ENCODE results near the gene TIMM50. TPM values are rescaled to one million over a fixed set of nuclear protein-coding genes. Genes with fewer than 3 reads are reported as not detected.

TIMM50 gene
- total RNA-seq, 1 donor from 2014 or later = 97.2 TPM

GRCh38 chr19:39497701-39497995 is 17.0 kb downstream of the TIMM50 start:
- Mint-ChIP-seq H3K27me3 (ENCODE audit: low read depth, unreplicated experiment) (peaks cover 42% of the 10 kb centered on the region), H3K9me3 (ENCODE audit: unreplicated experiment) (peaks cover 4% of the 10 kb centered on the region), H3K36me3 (ENCODE audit: low read depth, unreplicated experiment) (no peaks in the 10 kb centered on the region), H3K4me3 (ENCODE audit: unreplicated experiment) (no peak overlapping the region), H3K27ac (ENCODE audit: unreplicated experiment) (no peak overlapping the region), H3K4me1 (ENCODE audit: low read depth, unreplicated experiment) (peaks cover 5% of the 10 kb centered on the region)
- no peaks in the 10 kb centered on the region for H3K36me3 ChIP-seq (ENCODE audit: insufficient read depth, low read length)
- H3K4me2 ChIP-seq (ENCODE audit: low read length) = peak overlapping the region; percentile 79
- H3K4me1 ChIP-seq (ENCODE audit: insufficient read depth, low read length) = peaks cover 11% of the 10 kb centered on the region
- peak overlapping the region; percentile 30 for H3K4me3 ChIP-seq (ENCODE audit: insufficient read depth, low read depth, low read length)
- no peaks in the 10 kb centered on the region for H4K20me1 ChIP-seq (ENCODE audit: insufficient read depth, low read length)
- no peak for TF ChIP-seq EZH2 (IDR thresholded peaks at IDR 0.05; ENCODE audit: insufficient read depth, low read length)
- TF ChIP-seq, protein P1, sequence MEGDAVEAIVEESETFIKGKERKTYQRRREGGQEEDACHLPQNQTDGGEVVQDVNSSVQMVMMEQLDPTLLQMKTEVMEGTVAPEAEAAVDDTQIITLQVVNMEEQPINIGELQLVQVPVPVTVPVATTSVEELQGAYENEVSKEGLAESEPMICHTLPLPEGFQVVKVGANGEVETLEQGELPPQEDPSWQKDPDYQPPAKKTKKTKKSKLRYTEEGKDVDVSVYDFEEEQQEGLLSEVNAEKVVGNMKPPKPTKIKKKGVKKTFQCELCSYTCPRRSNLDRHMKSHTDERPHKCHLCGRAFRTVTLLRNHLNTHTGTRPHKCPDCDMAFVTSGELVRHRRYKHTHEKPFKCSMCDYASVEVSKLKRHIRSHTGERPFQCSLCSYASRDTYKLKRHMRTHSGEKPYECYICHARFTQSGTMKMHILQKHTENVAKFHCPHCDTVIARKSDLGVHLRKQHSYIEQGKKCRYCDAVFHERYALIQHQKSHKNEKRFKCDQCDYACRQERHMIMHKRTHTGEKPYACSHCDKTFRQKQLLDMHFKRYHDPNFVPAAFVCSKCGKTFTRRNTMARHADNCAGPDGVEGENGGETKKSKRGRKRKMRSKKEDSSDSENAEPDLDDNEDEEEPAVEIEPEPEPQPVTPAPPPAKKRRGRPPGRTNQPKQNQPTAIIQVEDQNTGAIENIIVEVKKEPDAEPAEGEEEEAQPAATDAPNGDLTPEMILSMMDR (IDR thresholded peaks at IDR 0.05; ENCODE audit: insufficient read depth, low read depth, low read length) = no peak
- H3K27me3 ChIP-seq (ENCODE audit: insufficient read depth, low read length) = peaks cover 31% of the 10 kb centered on the region
- no peak overlapping the region for H3K9ac ChIP-seq (ENCODE audit: low read length)
- H3K27ac ChIP-seq (ENCODE audit: low read depth, low read length) = no peak overlapping the region
- peak overlapping the region; percentile 41 for H2AFZ ChIP-seq (ENCODE audit: low read depth, low read length)
- FAIRE-seq = no peak
- H3K9me3 ChIP-seq (ENCODE audit: insufficient read depth, low read depth, low read length) = no peaks in the 10 kb centered on the region
- H3K79me2 ChIP-seq (ENCODE audit: insufficient read depth, low read length) = no peaks in the 10 kb centered on the region
- DNase-seq (ENCODE audit: low read depth) = no peak

DNA sequence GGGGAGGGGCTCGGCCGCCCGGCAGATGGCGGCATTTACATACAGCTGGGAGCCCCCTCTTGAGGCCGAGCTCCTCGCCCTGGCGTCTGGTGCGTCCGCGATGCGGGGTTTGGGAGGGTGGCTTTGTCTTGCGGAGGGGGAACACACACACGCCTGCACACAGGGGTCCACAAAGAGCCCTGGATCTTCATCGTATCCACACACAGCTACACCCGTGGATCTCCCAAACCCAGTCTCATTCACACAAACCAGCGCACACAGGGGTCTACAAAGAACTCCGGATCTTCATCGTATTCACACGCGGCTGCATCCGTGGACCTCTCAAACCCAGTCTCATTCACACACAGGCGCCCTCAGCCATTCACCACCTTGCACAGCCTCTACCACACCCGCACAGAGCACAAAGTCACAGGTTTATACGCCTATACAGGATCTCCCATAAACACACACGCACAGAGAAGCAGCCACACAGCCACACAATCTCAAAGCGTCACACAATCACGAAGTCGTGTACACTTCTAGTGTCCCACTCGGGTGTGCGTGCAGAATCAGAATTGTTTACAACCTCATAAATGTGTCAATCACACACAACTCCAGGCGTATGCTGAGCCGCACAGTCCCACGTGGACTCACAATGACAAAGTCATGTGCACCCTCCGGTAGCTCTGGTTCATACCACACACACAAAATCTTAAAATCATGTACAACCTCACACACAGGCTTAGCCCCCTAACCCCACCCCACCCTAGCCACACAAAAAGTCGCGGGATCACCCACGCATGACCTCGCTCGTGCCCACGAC is 17.6 kb downstream of the TIMM50 start:
- Histone ChIP-seq H3K27me3 (ENCODE audit: insufficient read depth, low read length) (peaks cover 31% of the 10 kb centered on the region), H3K4me1 (ENCODE audit: insufficient read depth, low read length) (peaks cover 11% of the 10 kb centered on the region), H3K9me3 (ENCODE audit: insufficient read depth, low read depth, low read length) (no peaks in the 10 kb centered on the region), H3K27ac (ENCODE audit: low read depth, low read length) (no peak overlapping the region), H3K9ac (ENCODE audit: low read length) (no peak overlapping the region), H4K20me1 (ENCODE audit: insufficient read depth, low read length) (no peaks in the 10 kb centered on the region), H2AFZ (ENCODE audit: low read depth, low read length) (peak overlapping the region; percentile 41), H3K4me2 (ENCODE audit: low read length) (peak overlapping the region; percentile 79), H3K36me3 (ENCODE audit: insufficient read depth, low read length) (no peaks in the 10 kb centered on the region), H3K79me2 (ENCODE audit: insufficient read depth, low read length) (no peaks in the 10 kb centered on the region), H3K4me3 (ENCODE audit: insufficient read depth, low read depth, low read length) (peak overlapping the region; percentile 30)
- peak overlapping the region; percentile 64 for H3K27ac Mint-ChIP-seq (ENCODE audit: unreplicated experiment)
- no peaks in the 10 kb centered on the region for H3K36me3 Mint-ChIP-seq (ENCODE audit: low read depth, unreplicated experiment)
- TF ChIP-seq, protein P1 (IDR thresholded peaks at IDR 0.05; ENCODE audit: insufficient read depth, low read depth, low read length) = peak; percentile 7
- no peak for TF ChIP-seq EZH2 (IDR thresholded peaks at IDR 0.05; ENCODE audit: insufficient read depth, low read length)
- peak overlapping the region; percentile 48 for H3K4me3 Mint-ChIP-seq (ENCODE audit: unreplicated experiment)
- peak; percentile 14 for DNase-seq (ENCODE audit: low read depth)
- H3K4me1 Mint-ChIP-seq (ENCODE audit: low read depth, unreplicated experiment) = peaks cover 5% of the 10 kb centered on the region
- FAIRE-seq = no peak
- H3K27me3 Mint-ChIP-seq (ENCODE audit: low read depth, unreplicated experiment) = peaks cover 45% of the 10 kb centered on the region
- peaks cover 4% of the 10 kb centered on the region for H3K9me3 Mint-ChIP-seq (ENCODE audit: unreplicated experiment)

All from astrocyte (in vitro differentiated cells and primary cell).